Stimulated activated CD8-positive, alpha-beta memory T cell treated with anti-CD3 and anti-CD28 coated beads, Interleukin-7, amount 100 ng/mL, for 24 hours (primary cell): ENCODE results near the gene HOMEZ.

Source experiments
- DNase-seq: peaks from one replicate; pipeline ENCODE4 v3.0.0-alpha.2; 2020; ENCODE audit warnings: low read depth

HOMEZ gene

GRCh38 chr14:23307687-23308644, 22.0 kb upstream of the HOMEZ start:
- no peak for DNase-seq

- no peak for DNase-seq
Measured at GRCh38 chr14:23307146-23307530, 21.2 kb upstream of the HOMEZ start.

GRCh38 chr14:23306412-23307145, 20.6 kb upstream of the HOMEZ start, which contains the start of gene BCL2L2:
BCL2L2 (plus strand) TSS chr14:23306833; CDS start chr14:23307768, 935 bp downstream.
- DNase-seq: no peak

GRCh38 chr14:23302290-23303225, 16.6 kb upstream of the HOMEZ start, which contains the start of gene PPP1R3E:
PPP1R3E (minus strand) TSS chr14:23302859; CDS start chr14:23302576, 283 bp downstream.
- peak; percentile 59 for DNase-seq

GRCh38 chr14:23301969-23302289, 16.0 kb upstream of the HOMEZ start:
- DNase-seq: no peak

- DNase-seq: peak; percentile 87
Measured at GRCh38 chr14:23301288-23301968, 15.5 kb upstream of the HOMEZ start.

GRCh38 chr14:23300687-23301223, 14.8 kb upstream of the HOMEZ start:
- DNase-seq: no peak

GRCh38 chr14:23299986-23300686, 14.2 kb upstream of the HOMEZ start:
- no peak for DNase-seq

GRCh38 chr14:23299211-23299957, 13.5 kb upstream of the HOMEZ start:
- DNase-seq: no peak

- no peak for DNase-seq
Measured at GRCh38 chr14:23297611-23298277, 11.8 kb upstream of the HOMEZ start.

GRCh38 chr14:23297096-23297495, 11.2 kb upstream of the HOMEZ start:
- no peak for DNase-seq

- DNase-seq: no peak
Measured at GRCh38 chr14:23296012-23296777, 10.3 kb upstream of the HOMEZ start.

GRCh38 chr14:23294734-23295561, 9.0 kb upstream of the HOMEZ start:
- DNase-seq: no peak

GRCh38 chr14:23286902-23287479, 1.1 kb upstream of the HOMEZ start:
- DNase-seq: no peak

GRCh38 chr14:23285530-23286019, 357 bp downstream of the HOMEZ start:
- no peak for DNase-seq

- no peak for DNase-seq
Measured at GRCh38 chr14:23284654-23285529, 1.0 kb downstream of the HOMEZ start.
